CD4-positive, alpha-beta T cell treated with Interleukin-6 for 4 hours (primary cell): Measurements from ENCODE around the gene CDCA4.

Experiments used
- DNase-seq: peaks from one replicate; pipeline ENCODE4 v3.0.0-alpha.2; 2020; ENCODE audit warnings: mixed read lengths

Gene CDCA4

DNA sequence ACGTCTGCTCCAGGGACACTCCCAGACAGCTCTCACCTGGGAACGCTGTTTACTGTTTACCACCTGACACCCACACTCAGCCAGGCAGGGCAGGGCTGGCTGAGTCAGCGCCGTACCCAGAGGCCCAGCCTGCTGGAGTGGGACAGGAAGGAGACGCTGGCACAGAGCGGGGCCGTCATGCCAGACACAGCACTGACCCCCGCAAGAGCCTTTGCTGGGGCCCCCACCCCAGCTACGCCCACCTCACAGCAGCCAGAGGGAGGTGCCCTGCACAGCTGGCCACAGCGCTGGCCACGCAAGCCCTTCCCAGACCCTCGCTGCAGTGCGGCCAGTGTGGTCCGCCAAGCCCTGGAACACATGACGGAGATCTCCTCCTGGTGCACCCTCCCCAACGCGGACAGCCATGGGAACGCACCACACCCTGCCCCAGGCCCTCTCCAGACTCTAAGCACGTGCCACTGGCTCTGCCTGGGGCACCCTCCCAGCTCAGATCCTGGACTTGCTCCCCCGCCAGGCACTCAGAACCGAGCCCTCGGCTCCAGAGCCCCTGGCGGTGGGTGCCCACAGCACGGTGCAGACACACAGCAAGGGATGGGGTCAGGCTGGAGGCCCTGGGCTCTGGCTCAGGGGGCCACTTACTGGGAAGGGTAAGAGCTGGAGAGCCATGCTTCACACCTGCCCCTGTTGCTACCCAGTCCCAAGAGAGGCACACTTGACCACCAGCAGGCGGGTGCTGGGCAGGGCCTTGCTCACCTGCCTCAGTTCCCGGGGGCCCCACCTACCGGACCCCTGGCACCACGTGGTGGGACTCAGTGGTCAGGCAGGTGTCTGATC lies 48.4 kb downstream of the CDCA4 start:
- no peak for DNase-seq

DNA sequence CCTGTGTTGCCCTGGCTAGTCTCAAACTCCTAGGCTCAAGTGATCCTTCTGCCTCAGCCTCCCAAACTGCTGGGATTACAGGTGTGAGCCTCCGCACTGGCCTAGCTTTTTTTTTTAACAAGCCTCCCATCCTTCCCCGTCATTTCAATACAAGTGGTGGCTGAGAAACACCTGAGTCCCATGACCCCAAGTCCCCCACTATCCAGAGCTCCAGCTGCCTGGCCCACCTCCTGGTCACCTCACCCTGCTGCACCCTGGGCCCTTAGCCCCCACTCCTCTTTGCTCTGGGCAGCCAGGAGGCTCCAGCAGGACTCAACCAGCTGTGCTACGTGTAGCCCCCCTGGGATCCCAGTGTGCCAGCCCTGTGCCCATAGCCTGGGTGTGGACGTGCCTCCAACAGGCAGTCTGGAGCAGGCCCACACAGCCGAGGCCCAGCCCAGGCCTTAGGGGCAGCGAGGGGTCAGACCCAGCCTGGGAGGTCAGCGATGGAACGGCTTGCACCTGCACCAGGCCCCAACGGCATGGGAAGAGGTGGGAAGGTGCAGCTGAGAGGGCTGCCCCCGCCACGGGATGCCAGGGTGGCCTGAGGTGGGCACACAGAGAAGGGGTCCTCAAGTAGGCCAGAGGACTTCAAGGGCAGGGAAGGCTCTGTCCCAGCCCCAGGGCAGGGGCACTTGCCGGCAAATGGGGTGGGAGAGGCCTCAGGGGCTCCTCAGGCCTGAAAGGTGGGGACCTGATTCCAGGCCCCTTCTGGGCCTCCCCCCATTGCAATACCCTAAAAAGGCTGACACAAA lies 49.2 kb downstream of the CDCA4 start:
- no peak for DNase-seq

DNA sequence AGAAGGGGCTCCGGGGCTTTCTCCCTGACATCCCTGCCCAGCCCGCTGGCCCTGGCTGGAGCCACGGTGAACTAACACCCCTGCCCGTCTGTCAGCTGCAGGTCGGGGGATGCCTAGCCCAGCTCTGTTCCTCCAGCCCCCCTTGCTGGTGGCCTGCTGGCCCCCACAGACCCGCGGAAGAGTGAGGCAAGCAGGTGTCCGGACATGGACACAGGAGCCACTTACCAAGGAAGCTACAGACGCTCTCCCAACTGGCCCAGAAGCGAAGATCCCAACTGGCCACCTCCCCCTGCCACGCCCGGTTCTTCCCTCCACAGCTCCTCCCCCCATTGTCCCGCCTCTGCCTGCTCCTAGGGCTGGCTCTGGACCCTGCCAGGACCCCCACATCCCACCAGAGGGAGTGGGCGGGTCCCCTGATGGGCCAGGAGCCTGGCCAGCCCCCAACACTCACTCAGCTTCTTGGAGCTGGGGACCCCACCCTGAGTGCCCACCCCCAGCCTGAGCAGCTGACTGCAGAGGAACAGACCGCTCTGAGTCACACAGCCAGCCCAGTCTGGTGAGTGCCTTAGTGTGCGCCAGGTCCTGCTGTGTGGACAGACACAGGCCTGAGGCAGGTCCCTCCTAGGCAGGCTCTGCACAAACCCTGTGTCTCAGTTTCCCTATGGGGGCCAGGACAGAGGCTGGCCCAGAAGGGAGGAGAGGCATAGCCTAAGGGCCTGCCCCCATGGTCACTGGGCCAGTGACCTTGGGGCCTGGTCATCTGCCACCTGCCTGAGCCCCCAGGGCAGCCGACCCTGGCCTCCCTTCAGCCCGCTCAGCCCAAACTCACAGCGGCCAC lies 50.4 kb downstream of the CDCA4 start:
- DNase-seq, result no peak

DNA sequence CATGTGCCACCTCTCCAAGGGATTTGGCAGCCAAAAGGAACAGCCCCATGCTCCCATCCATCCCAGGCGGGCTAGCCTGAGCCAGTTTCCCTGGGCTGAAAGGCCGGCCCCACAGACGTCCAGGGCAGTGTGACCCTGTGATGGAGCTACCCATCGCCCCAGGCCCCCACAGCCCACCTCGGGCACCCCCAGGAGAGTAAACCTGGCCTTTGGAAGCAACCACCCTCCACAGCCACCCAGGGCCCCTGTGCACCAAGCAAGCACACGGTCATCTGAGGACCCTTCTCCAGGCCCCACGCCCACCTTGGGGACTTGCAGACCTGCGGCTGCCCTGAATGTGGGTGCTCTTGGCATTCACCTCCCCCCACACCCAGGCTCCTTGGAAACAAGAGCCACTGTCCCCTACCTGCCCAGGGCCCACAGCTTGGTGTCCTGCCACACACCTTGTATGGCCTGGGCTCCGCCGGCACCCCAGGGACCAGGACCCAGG lies 51.1 kb downstream of the CDCA4 start:
- no peak for DNase-seq

DNA sequence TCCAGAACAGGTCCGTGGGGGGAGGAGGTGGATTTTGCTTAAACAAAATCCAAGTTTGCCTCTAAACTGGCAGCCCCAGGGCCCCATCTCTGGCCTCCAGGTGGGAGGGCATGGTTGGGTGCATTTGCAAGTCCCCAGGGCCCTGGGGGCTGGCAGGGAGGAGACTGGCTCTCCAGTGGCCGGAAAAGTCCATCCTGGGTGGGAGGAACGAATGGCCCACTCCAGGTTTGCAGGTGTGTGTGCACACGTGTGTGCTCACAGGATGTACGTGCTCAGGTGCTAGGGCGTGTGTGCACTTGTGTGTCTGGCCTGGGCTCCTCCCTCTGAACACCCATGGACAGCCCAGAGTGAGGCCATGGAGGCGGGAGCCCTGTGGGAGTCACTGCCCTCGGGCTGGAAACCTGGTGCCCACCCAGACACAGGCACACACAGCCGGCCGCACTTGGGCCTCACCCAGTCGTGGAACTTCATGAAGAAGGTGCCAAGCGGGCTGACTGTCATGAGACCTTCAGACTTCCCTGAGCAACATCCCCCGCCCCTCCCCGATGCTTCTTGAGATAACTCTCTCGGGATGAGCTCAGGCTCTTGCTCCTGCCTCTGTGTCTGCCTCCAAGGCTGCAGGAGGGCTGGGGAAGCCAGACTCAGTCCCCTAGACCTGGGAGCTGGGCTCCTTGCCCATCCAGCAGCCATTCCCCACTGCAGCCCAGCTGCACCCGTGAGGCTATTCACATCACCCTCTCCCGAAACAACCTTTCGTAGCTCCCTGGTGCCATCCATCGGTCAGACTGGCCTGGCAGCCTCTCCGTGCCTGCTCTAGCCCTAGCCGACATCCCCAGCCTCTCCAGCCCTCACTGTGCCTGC lies 52.1 kb downstream of the CDCA4 start:
- DNase-seq, result no peak

DNA sequence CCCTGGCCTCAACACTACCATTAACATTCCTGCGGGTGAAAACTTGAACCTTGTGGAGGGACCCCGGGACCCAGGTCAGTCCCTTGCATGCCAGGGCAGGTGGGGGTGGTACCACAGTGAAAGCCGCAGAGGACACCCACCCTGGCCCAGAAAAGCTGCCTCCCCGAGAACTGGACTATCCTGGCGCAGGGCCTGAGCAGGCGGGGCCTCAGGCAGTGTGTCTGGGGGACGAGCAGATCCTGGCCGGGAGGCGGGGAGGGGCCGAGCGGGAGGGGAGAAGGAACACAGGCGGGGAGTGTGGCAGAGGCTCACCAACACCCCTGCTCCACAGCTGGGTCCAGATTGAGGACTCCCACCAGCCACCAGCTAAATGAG lies 52.7 kb downstream of the CDCA4 start:
- DNase-seq, result no peak

DNA sequence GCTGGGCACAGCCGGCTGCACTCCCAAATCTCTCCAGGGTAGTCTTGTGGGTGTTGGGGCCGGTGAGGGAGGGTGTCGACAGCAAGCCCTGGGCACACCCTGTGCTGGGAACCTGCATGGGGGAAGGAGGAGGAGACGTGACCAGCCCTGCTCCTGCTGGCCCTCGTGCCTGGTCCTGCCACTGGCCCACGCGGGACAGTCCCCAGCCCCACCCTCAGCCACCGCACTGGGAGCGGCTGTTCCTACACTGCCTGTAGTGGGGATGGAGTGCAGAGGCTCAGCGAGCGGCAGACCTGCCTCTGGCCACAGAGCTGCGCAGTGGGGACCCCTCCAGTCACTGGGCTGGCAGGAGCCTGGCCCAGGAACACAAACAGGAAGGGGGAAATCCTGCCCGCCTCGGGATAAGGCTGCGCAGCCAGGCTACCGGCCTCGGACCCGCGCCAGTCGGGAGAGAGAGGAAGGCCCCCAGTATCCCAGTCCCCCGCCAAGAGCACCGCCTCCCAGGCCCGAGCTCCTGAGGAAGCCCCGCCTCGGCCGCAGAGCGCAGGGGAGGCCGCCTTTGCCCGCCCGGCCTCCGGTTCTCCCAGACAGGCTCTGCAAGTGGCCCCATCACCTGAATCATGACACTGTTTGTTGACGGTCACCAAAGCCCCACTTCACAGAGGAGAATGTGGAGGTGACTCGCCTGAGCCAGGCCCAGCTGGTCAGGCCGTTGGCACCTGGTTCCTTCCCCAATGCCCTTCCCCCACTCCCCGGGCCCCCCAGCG lies 53.3 kb downstream of the CDCA4 start:
- no peak for DNase-seq

DNA sequence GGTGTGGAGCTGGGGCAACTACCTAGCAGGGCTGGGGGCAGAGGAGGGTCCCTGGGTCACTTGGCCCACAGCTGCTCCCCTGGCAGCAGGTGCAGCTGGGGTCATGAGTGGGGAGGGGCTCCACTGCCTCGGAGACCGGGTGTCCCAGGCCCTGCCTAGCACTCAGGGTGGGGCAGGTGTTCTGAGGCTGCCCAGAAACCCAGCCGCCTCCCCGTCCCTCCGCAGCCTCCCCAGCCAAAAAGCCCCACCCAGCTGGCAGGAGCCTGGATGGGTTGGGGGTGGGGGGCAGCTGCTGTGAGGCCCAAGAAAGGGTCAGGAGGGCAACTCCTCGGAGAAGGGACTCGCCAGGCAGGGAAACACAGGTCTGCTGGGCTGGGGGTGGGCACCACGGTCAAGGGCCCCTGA lies 53.9 kb downstream of the CDCA4 start:
- DNase-seq, result no peak

DNA sequence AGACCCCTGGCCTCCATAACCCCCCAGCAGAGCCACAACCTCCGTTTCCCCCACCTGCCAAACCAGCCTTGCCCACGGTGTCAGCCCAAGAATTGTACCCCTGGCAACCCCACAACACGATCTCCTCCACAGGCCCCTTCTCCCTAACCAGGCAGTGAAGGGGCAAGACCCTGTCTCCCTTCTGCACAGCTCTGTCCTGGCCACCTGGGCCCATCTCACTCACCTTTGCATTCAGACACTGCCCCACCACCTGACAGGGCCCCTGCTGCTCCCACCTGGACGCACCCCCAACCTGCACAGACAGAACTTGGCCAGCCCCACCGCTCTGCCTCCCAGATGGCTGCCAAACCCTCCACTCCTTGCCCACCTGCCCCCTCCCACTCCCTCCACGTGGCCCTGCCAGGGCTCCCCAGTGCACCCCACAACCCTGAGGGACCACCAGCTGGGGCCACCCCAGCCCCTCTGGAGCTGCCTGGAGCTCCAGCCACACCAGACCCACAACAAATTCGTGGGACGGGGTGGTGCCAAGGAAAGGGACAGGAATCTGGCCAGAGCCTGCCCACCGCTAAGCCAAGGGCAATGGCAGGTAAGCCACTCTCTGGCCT lies 54.5 kb downstream of the CDCA4 start:
- no peak for DNase-seq

DNA sequence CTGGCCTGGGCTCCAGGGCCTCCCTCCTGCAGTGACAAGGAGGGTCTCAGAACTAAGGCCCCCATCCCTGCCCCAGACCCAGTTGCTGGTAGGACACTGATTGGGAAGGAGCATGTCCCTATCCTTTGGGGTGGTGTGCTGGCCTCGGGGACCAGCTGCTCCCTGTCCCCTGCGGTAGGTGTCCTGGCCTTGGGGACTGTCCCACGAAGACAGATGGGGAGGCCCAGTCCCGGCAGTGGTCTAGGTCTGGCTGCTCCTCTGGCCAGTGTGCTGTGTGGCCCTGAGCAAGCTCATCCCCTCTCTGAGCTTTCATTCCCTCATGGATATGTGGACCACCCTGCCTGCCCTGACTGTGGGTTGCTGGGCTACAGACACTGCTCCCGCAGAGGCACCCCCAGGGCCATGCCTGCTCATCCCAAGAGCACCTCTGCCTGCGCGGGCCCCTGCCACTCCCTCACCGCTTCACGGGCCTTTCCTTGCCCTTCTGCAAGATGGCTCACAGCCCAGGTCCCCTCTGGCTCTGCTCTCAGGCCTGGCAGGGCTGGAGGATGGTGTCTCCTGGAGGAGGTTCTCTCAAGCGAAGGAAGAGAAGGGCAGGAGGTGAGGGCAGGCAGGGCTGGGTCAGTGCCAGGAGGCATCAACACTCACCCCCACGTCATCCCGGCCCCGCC lies 55.2 kb downstream of the CDCA4 start:
- no peak for DNase-seq

DNA sequence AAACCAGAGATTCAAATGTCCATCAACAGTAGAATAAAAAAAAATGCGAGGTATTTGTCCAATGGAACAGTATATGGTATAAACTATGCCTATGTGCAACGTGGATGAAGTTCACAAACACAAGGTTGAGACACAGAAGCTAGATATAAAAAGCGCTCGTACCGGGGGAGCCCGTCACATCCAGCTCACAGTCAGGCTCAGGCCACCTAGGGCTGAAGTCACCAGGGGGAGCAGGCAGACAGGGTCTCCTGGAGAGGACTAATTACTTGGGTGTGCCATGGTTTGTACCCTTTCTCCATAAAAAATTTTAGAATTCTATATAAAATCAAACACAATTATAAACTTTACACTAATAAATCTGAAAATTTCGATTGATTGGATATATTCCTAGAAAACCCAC lies 56.3 kb downstream of the CDCA4 start:
- no peak for DNase-seq
